Hepatocyte (in vitro differentiated cells): Measurements from ENCODE around the gene EPC2. TPM values are rescaled to one million over a fixed set of nuclear protein-coding genes. Genes with fewer than 3 reads are reported as not detected.

ENCODE experiments used
- DNase-seq: peaks from one replicate; pipeline ENCODE4 v3.0.0-alpha.2; 2016; ENCODE audit warnings: low spot score
- H2AFZ ChIP-seq: fragments of 200-600 bp; sonication (generic); 2 replicates; pipeline ENCODE4 v1.6.0; 2016; ENCODE audit warnings: antibody characterized with exemption, mild to moderate bottlenecking
- H3K27ac ChIP-seq: fragments of 200-600 bp; sonication (generic); 2 replicates; pipeline ENCODE4 v1.5.1; 2016; ENCODE audit warnings: mild to moderate bottlenecking
- H3K27me3 ChIP-seq: fragments of 200-600 bp; sonication (generic); 2 replicates; pipeline ENCODE4 v1.6.1; 2016
- H3K36me3 ChIP-seq: fragments of 200-600 bp; sonication (generic); replicated peaks from 2 replicates; pipeline ENCODE4 v1.5.1; 2016; ENCODE audit warnings: low read depth; ENCODE audit not compliant: insufficient read depth
- H3K4me1 ChIP-seq: fragments of 200-600 bp; sonication (generic); 2 replicates; pipeline ENCODE4 v1.5.1; 2016; ENCODE audit warnings: mild to moderate bottlenecking, moderate library complexity; ENCODE audit not compliant: insufficient read depth
- H3K4me2 ChIP-seq: fragments of 200-600 bp; sonication (generic); 2 replicates; pipeline ENCODE4 v1.6.0; 2016
- H3K4me3 ChIP-seq: fragments of 200-600 bp; sonication (generic); 2 replicates; pipeline ENCODE4 v1.5.1; 2016; ENCODE audit warnings: mild to moderate bottlenecking
- H3K79me2 ChIP-seq: fragments of 200-600 bp; sonication (generic); 2 replicates; pipeline ENCODE4 v1.6.0; 2017; ENCODE audit warnings: mild to moderate bottlenecking
- H3K9me2 ChIP-seq: fragments of 200-600 bp; sonication (generic); replicated peaks from 2 replicates; pipeline ENCODE4 v1.6.0; 2017; ENCODE audit warnings: mild to moderate bottlenecking; ENCODE audit not compliant: insufficient read depth
- H3K9me3 ChIP-seq: fragments of 200-600 bp; sonication (generic); 2 replicates; pipeline ENCODE4 v1.5.1; 2016; ENCODE audit warnings: low read depth, mild to moderate bottlenecking
- H4K20me1 ChIP-seq: fragments of 200-600 bp; sonication (generic); 2 replicates; pipeline ENCODE4 v1.6.0; 2016; ENCODE audit warnings: mild to moderate bottlenecking; ENCODE audit not compliant: insufficient read depth, poor library complexity, severe bottlenecking
- CTCF ChIP-seq: fragments of 200-600 bp; sonication (generic); IDR thresholded peaks from 2 replicates; pipeline ENCODE4 v1.5.1; 2016; ENCODE audit warnings: antibody characterized with exemption, mild to moderate bottlenecking; ENCODE audit not compliant: poor library complexity
- EZH2 ChIP-seq: fragments of 200-600 bp; sonication (generic); IDR thresholded peaks from 2 replicates; pipeline ENCODE4 v1.6.1; 2016; ENCODE audit warnings: antibody characterized with exemption, mild to moderate bottlenecking, borderline replicate concordance
- EZH2phosphoT487 ChIP-seq: fragments of 200-600 bp; sonication (generic); IDR thresholded peaks from one replicate; pipeline ENCODE4 v1.6.1; 2018; ENCODE audit warnings: antibody characterized with exemption, mild to moderate bottlenecking, low read depth, moderate library complexity; ENCODE audit not compliant: unreplicated experiment, severe bottlenecking
- WGBS: methylation state at CpG from one replicate; pipeline ENCODE4 v1.1.6; 2016; ENCODE audit warnings: low lambda C conversion rate; ENCODE audit errors: missing lambda C conversion rate; 5-methylcytosine and 5-hydroxymethylcytosine counted together
- polyA plus RNA-seq: library from polyadenylated mRNA; unstranded; fragments of >200 nt; fragmentation: Nextera tagmentation; extraction: Ambion mirVana; gene quantifications from 2 replicates; pipeline ENCODE4 v1.2.1, GENCODE V29; 2016
- total RNA-seq: library from RNA; depleted of rRNA; stranded (reverse); fragments of >200 nt; gene quantifications from 2 replicates; pipeline ENCODE4 v1.2.3, GENCODE V29; 2014

Gene EPC2
- total and polyA plus RNA-seq, 2 experiments from 2014 or later, result 2.6 to 37.8 TPM

GRCh38 chr2:148819019-148819585, 174.6 kb downstream of the EPC2 start:
- H3K27me3 ChIP-seq, result no peaks in the 10 kb centered on the region
- H3K36me3 ChIP-seq, result no peaks in the 10 kb centered on the region
- peaks cover 8% of the 10 kb centered on the region for H3K4me1 ChIP-seq
- no peaks in the 10 kb centered on the region for H3K79me2 ChIP-seq
- no peak for DNase-seq
- no peak for TF ChIP-seq EZH2phosphoT487
- no peak for TF ChIP-seq CTCF
- TF ChIP-seq EZH2, result no peak
- H3K27ac ChIP-seq, result no peak overlapping the region
- no peaks in the 10 kb centered on the region for H4K20me1 ChIP-seq
- H3K9me3 ChIP-seq, result no peaks in the 10 kb centered on the region
- H3K9me2 ChIP-seq, result no peaks in the 10 kb centered on the region
- WGBS, result 49% methylated on average over 4 of the region's 4 CpGs
- no peak overlapping the region for H3K4me2 ChIP-seq
- no peak overlapping the region for H2AFZ ChIP-seq
- no peak overlapping the region for H3K4me3 ChIP-seq

GRCh38 chr2:148824190-148824589, 179.6 kb downstream of the EPC2 start:
- 85% methylated on average over 1 of the region's 1 CpG for WGBS
- H3K4me1 ChIP-seq, result no peaks in the 10 kb centered on the region

GRCh38 chr2:148826791-148827190, 182.2 kb downstream of the EPC2 start:
- Histone ChIP-seq H2AFZ (no peak overlapping the region), H3K27ac (no peak overlapping the region), H3K27me3 (no peaks in the 10 kb centered on the region), H3K4me2 (no peak overlapping the region), H4K20me1 (no peaks in the 10 kb centered on the region), H3K4me1 (no peaks in the 10 kb centered on the region), H3K4me3 (no peak overlapping the region), H3K9me2 (no peaks in the 10 kb centered on the region), H3K9me3 (no peaks in the 10 kb centered on the region), H3K36me3 (no peaks in the 10 kb centered on the region), H3K79me2 (no peaks in the 10 kb centered on the region)
- TF ChIP-seq EZH2, result no peak
- no peak for TF ChIP-seq EZH2phosphoT487
- TF ChIP-seq CTCF, result no peak
- DNase-seq, result no peak

More at GRCh38 chr2:148824190-148824589, 179.6 kb downstream of the EPC2 start:
- TF ChIP-seq CTCF, result no peak
- TF ChIP-seq EZH2, result no peak
- H3K9me3 ChIP-seq, result no peaks in the 10 kb centered on the region
- H3K79me2 ChIP-seq, result no peaks in the 10 kb centered on the region
- H3K9me2 ChIP-seq, result no peaks in the 10 kb centered on the region
- H4K20me1 ChIP-seq, result no peaks in the 10 kb centered on the region
- no peak overlapping the region for H3K4me3 ChIP-seq
- H2AFZ ChIP-seq, result no peak overlapping the region
- peak; percentile 10 for DNase-seq
- no peak overlapping the region for H3K4me2 ChIP-seq
- H3K27ac ChIP-seq, result no peak overlapping the region
- H3K27me3 ChIP-seq, result no peaks in the 10 kb centered on the region
- no peaks in the 10 kb centered on the region for H3K36me3 ChIP-seq

DNA sequence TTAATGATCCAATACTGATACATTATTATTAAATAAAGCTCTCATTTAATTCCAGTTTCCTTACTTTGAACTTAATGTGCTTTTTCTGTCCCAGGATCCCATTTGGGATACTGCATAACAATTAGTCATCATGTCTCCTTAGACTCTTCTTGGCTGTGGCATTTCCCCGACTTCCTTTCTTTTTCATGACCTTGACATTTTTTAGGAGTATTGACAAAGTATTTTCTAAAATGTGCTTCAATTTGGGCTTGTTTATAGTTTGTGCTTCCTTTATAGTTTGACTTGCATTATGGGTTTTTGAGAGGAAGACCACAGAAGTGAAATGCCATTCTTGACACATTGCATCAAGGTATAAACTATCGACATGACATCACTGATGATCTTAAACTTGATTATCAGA, 184.4 kb downstream of the EPC2 start:
- TF ChIP-seq EZH2 (no peak), EZH2phosphoT487 (no peak), CTCF (no peak)
- Histone ChIP-seq H3K9me2 (no peaks in the 10 kb centered on the region), H4K20me1 (no peaks in the 10 kb centered on the region), H2AFZ (no peak overlapping the region), H3K4me3 (no peak overlapping the region), H3K79me2 (no peaks in the 10 kb centered on the region), H3K9me3 (no peaks in the 10 kb centered on the region), H3K4me1 (no peaks in the 10 kb centered on the region), H3K4me2 (no peak overlapping the region), H3K36me3 (no peaks in the 10 kb centered on the region), H3K27me3 (no peaks in the 10 kb centered on the region), H3K27ac (no peak overlapping the region)
- no peak for DNase-seq
- WGBS, result 91% methylated on average over 2 of the region's 2 CpGs
